GM20000 (cell line): ENCODE measurements around the gene PLEKHH1.

ENCODE experiments used
- DNase-seq: peaks from one replicate; pipeline ENCODE4 v3.0.0; 2012; ENCODE audit warnings: low spot score
- CTCF ChIP-seq: IDR thresholded peaks from 2 replicates; pipeline ENCODE4 v1.5.1; 2012; ENCODE audit warnings: mild to moderate bottlenecking, control low read depth; ENCODE audit errors: extremely low read depth, missing control alignments

The PLEKHH1 gene

GRCh38 chr14:67547224-67547780 is 14.2 kb downstream of the PLEKHH1 start:
- no peak for DNase-seq
- TF ChIP-seq CTCF: no peak

GRCh38 chr14:67549734-67550133 is 16.6 kb downstream of the PLEKHH1 start:
- DNase-seq: no peak
- no peak for TF ChIP-seq CTCF

- TF ChIP-seq CTCF: no peak
- no peak for DNase-seq
Observed at GRCh38 chr14:67551123-67551522, 18.0 kb downstream of the PLEKHH1 start.

GRCh38 chr14:67551940-67552339 is 18.9 kb downstream of the PLEKHH1 start:
- no peak for DNase-seq
- TF ChIP-seq CTCF: no peak

- no peak for DNase-seq
- no peak for TF ChIP-seq CTCF
Observed at GRCh38 chr14:67553547-67553946, 20.5 kb downstream of the PLEKHH1 start.

GRCh38 chr14:67554341-67554740 is 21.3 kb downstream of the PLEKHH1 start:
- no peak for TF ChIP-seq CTCF
- no peak for DNase-seq

- no peak for DNase-seq
- TF ChIP-seq CTCF: no peak
Observed at GRCh38 chr14:67555518-67556090, 22.5 kb downstream of the PLEKHH1 start.
